Measurements from ENCODE around the gene TNFRSF9. TPM values are rescaled to one million over a fixed set of nuclear protein-coding genes. Genes with fewer than 3 reads are reported as not detected.

TNFRSF9 gene
- total RNA-seq, 1 donor from 2014 or later, result 0.13 TPM

DNA sequence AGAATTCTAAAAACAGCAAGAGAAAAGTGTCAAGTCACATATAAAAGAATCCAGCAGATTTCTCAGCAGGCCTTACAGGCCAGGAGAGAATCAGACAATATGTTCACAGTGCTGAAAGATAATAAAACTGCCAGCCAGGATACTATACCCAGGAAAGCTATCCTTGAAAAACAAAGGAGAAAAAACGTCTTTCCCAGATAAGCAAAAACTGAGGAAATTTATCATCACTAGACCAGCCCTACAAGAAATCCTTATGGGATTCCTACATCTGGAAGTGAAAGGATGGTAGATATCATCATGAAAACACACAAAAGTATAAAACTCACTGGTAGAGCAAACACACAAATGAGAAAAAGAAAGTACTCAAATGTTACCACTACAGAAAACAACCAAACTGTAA is 62.6 kb downstream of the TNFRSF9 start:
- DNase-seq (ENCODE audit: low read depth in 2 of 2), result no peak

DNA sequence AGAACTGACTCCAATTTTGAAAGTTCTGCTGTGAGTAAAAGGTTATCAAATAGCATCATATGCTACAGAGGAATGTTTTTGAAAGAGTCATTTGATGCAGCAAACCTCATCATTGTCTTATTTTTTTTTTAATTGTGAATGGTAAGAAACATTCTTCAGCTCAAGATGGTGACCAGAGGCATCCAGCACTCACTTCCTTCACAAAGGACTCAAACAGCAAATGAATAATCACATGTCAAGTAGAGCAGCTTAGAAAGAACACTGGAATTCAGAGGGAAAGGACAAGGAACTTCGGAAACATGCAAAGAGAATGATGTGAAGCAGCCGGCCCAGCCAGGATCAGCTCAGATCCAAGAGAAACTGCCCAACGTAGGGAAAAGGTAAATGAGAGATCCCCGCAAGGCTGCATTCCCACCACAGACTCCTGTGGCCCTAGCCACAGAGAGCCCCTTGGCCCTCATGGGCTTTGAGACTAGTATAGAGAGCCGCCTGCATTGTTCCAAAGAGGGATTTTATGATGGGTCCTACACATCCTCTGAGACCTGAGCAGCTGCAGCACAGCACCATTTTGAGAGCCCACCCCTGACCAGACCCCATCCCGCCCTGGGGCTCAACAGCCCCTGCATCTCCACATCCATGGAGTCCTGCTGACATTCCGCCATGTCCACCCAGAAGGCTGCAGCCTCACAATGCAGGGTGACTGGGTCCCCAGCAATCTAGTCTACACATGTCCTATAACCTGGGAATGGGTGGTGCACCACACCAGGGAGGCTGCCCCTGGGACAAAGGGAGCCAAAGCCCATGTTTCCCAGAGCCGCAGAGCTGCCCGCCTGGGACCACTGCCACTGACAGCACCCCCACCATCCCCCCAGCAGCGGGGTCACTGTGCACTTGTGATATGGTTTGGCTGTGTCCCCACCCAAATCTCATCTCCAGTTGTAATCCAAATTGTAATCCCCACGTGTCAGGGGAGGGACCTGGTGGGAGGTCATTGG is 66.5 kb downstream of the TNFRSF9 start:
- DNase-seq (ENCODE audit: low read depth in 2 of 2), result no peak

GRCh38 chr1:7871136-7871535 is 69.5 kb downstream of the TNFRSF9 start:
- DNase-seq (ENCODE audit: low read depth in 2 of 2), result no peak

- DNase-seq (ENCODE audit: low read depth in 2 of 2), result peak; percentile 11 to 38
Measured at GRCh38 chr1:7869136-7869920, 71.3 kb downstream of the TNFRSF9 start.

GRCh38 chr1:7868070-7868780 is 72.4 kb downstream of the TNFRSF9 start:
- no peak for DNase-seq (ENCODE audit: low read depth in 2 of 2)

- DNase-seq (ENCODE audit: low read depth in 2 of 2), result no peak
Measured at GRCh38 chr1:7865978-7866377, 74.7 kb downstream of the TNFRSF9 start.

Other genes starting within 250 kb of the TNFRSF9 start
- 77.0 and 101 TPM in 2 replicates for gene VAMP3, start 169.5 kb downstream of the TNFRSF9 start, total RNA-seq
- gene PER3, start 156.5 kb downstream of the TNFRSF9 start, total RNA-seq, result 0.90 and 2.1 TPM in 2 replicates
- not detected in 2 replicates for gene UTS2, start 87.8 kb downstream of the TNFRSF9 start, total RNA-seq
- gene PARK7, start 20.9 kb upstream of the TNFRSF9 start, total RNA-seq, result 201 and 202 TPM in 2 replicates
- gene ERRFI1, start 85.5 kb upstream of the TNFRSF9 start, total RNA-seq, result 31.8 and 135 TPM in 2 replicates

Data from dermis microvascular lymphatic vessel endothelial cell (primary cell).